ENCODE measurements around the gene COL6A1. TPM values are rescaled to one million over a fixed set of nuclear protein-coding genes. Genes with fewer than 3 reads are reported as not detected.
"Not testable (repeated sequence)": the region's sequence is repeated elsewhere in the genome, so short reads cannot be mapped to it uniquely, and the experiment has no call there.

COL6A1 gene
- polyA plus RNA-seq, 2 of the 4 experiments (the other 2 are of a cell fraction): 3.9 to 18.3 TPM

- H3K4me2 ChIP-seq: no peak overlapping the region
- WGBS (ENCODE audit: missing lambda C conversion rate): 69% methylated on average over 15 of the region's 15 CpGs
- CTCF ChIA-PET: interaction anchor here (0.6 to 1.4 kb wide), 3 partner anchors 19 to 294 kb away, joined by 3 to 5 read pairs (median 3); no protein-coding TSS in a partner anchor
- no peak overlapping the region for H3K4me3 ChIP-seq
- no peak for DNase-seq (ENCODE audit: low read depth in 1 of 2, low spot score in 1 of 2)
- ATAC-seq: no peak
- POLR2A ChIA-PET: no interaction called here
- FAIRE-seq: no peak
- no peaks in the 10 kb centered on the region for H3K4me1 ChIP-seq
- no peaks in the 10 kb centered on the region for H3K9me3 ChIP-seq
- TF ChIP-seq BCL3 (IDR thresholded peaks at IDR 0.05) (no peak), NFE2L2 (conservative IDR thresholded peaks at IDR 0.05; ENCODE audit: low read length) (no peak)
- no peak overlapping the region for H3K27ac ChIP-seq
Measured at GRCh38 chr21:45951676-45952075, 29.9 kb upstream of the COL6A1 start.

- H3K4me2 ChIP-seq; ATAC-seq; H3K27ac ChIP-seq; H3K4me3 ChIP-seq; H3K9me3 ChIP-seq; DNase-seq (ENCODE audit: low read depth in 1 of 2, low spot score in 1 of 2); H3K4me1 ChIP-seq; POLR2A ChIA-PET; FAIRE-seq: not testable (repeated sequence)
- 42% methylated on average over 9 of the region's 10 CpGs for WGBS (ENCODE audit: missing lambda C conversion rate)
- CTCF ChIA-PET: interaction anchor here (1.4 kb wide), 1 partner anchor 18 kb away, joined by 3 read pairs; no protein-coding TSS in a partner anchor
Measured at GRCh38 chr21:45952527-45952926, 29.0 kb upstream of the COL6A1 start.

GRCh38 chr21:45952974-45953373, 28.6 kb upstream of the COL6A1 start:
- DNase-seq (ENCODE audit: low read depth in 1 of 2, low spot score in 1 of 2) (no peak), FAIRE-seq (no peak), ATAC-seq (no peak)
- no peak overlapping the region for H3K27ac ChIP-seq
- WGBS (ENCODE audit: missing lambda C conversion rate): 75% methylated on average over 11 of the region's 11 CpGs
- no peaks in the 10 kb centered on the region; the same call in 2 of the 3 replicates for H3K9me3 ChIP-seq
- H3K4me2 ChIP-seq: no peak overlapping the region
- H3K4me1 ChIP-seq: no peaks in the 10 kb centered on the region
- TF ChIP-seq CEBPB (IDR thresholded peaks at IDR 0.05) (no peak), HMGXB4 (CRISPR knock-in tag; IDR thresholded peaks at IDR 0.05; ENCODE audit: borderline replicate concordance) (no peak), TP53 (CRISPR knock-in tag; IDR thresholded peaks at IDR 0.05) (no peak), MAX (IDR thresholded peaks at IDR 0.05) (no peak), SREBF2 (IDR thresholded peaks at IDR 0.05) (no peak), FOXS1 (CRISPR knock-in tag; IDR thresholded peaks at IDR 0.05) (no peak), REST (IDR thresholded peaks at IDR 0.05) (no peak), NR3C1 (IDR thresholded peaks at IDR 0.05) (no peak), ZNF302 (CRISPR knock-in tag; IDR thresholded peaks at IDR 0.05) (no peak), ZSCAN20 (CRISPR knock-in tag; IDR thresholded peaks at IDR 0.05) (no peak), JUN (IDR thresholded peaks at IDR 0.05) (no peak)
- ChIA-PET POLR2A (no interaction called here), CTCF (interaction anchor here (1.8 kb wide), 1 partner anchor 17 kb away, joined by 8 read pairs; no protein-coding TSS in a partner anchor)
- H3K4me3 ChIP-seq: no peak overlapping the region

Data from A549 (cell line).